HG02610 (cell line): ENCODE measurements around the gene TBC1D10A.

ENCODE experiments used
- ATAC-seq: cut with Tn5 transposase; IDR thresholded peaks from one replicate; pipeline ENCODE4 v1.9.1; 2021; ENCODE audit warnings: mild to moderate bottlenecking, moderate library complexity; ENCODE audit not compliant: unreplicated experiment

The TBC1D10A gene

DNA sequence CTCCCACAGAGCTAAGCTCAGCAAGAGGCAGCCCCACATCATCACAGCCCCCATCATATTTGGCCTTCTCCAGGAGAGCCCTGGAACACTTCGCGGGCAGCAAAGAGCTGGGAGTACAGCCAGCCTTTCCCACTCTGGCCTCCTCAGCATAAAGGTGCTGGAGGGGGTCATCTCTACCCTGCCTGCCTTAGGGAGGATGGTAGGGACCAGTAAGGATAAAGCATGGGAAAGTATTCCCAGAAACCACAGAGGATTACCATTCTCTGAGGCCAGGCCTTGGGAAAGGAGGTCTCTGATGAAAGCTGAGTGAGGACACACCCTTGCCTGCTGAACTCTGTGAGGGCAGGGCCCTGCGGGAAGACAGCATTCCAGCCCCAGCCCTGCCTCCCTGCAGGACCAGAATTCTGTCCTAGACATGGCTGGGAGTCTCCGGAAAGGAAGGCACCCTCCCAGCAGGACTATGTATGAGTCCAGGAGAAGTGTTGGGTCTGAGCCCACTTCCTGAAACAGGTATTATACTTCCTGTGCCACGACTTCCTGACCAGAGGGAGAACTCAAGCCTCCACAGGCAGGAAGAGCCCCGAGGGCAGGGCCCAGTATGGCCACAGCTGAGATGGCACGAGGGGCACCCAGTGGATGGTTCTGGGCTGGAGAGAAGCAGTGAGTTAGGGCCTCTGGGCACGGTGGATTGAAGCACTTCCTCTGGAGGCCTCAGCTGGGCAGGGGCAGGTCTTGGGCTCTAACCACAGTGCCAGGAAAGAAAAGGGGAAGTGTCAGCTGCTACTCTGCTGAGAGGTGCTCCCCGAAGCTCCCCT lies 24.5 kb downstream of the TBC1D10A start:
- no peak for ATAC-seq

DNA sequence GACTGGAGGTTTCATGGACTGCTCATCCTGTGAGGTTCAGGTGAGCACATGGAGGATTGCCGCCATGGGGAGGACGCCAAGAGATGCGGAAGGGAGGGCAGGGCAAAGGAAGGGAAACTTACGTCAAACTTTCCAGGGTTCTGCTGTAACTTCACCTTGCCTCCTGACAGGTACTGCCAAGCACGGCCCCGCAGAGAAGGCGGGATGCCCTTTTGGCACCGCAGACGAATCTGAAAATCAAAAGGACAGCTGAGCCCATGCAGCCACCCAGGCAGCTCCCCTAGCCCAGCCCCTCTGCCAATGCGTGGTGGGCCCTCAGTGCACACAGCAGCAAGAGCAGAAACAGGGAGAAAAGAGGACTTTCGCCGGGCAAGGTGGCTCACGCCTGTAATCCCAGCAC lies 27.4 kb downstream of the TBC1D10A start:
- no peak for ATAC-seq

DNA sequence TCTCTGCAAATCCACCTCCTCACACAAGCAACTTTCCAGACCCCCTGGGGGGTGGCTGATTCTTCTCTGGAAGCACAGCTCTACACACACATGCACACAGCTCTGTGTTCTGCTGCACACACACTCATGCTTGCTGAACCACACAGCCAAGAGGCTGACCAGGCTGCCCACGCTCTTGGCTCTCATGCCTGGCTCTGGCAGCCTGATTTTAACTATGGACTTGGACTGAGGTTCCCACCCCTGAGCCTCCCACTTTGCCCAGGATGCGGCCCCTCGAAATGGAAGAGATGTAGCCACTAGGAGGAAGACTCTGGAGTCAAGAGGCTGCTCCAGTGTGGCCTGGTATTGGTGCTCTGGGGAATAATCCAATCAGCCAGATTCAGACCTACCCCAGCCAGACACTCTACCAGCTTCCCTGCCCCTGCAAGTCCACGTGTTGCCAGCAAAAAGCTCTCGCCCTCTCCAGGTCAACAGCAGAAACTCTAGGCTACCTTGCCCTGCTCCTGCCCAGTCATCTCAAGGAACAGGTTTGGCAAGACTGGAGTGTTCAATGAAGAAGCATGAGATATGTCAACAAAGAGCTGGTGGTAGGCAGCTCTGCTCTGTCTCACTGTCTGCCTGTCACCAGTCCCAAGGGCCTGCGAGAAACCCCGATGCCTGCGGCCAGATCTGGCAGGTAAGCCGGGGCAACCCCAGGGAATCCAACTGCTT lies 28.6 kb downstream of the TBC1D10A start:
- no peak for ATAC-seq

DNA sequence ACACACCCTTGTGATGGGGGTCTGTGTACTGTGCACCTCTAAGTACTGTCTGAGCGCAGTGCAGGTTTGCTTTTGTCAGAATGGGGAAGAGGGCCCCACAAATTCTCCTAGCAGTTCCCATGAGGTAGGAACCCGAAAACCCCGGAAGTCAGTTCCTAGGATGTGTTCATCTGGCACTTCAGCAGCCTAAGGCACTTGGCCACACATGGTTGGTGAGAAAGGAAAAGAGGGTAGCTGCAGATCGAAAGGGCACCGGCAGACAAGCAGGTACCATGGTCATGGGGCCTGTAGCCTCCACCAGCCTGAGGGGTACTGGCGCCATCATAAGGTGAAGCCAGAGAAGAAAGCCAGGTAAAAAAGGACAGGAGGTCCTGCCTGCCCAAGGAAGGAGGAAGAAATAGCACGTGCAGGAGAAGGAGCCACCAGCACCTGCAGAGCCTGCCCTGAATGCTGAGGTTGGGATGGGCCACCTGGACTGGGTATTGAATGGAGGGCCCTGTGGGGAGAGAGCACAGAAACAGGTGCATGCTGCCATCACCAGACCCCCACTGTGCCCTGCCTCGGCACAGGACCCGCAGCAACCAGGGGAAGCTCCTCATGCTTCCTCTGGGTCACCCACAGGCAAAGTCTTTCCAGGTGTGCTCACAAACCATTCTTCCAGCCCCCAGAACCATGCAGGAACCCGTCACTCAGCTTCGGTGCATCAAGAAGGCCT lies 29.3 kb downstream of the TBC1D10A start:
- no peak for ATAC-seq

DNA sequence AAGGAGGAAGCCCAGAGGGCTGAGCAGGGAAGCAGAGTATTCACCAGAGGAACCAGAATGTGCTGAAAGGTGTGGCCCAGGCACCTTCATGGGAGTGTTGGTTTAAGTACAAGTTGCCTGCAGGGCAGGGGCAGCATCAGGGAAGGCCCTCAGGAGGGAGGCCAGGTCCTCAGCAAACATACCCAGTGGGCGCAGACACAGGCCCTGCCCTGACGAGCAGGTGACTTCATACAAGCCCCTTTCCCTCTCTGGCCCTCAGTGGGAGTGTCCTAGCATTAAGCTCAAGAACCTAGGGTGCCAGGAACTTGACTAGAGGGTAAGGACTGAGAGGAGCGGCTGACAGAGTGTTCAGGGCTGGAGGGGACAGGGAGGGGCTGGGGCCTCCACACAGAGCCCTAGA lies 29.9 kb downstream of the TBC1D10A start:
- ATAC-seq: no peak

DNA sequence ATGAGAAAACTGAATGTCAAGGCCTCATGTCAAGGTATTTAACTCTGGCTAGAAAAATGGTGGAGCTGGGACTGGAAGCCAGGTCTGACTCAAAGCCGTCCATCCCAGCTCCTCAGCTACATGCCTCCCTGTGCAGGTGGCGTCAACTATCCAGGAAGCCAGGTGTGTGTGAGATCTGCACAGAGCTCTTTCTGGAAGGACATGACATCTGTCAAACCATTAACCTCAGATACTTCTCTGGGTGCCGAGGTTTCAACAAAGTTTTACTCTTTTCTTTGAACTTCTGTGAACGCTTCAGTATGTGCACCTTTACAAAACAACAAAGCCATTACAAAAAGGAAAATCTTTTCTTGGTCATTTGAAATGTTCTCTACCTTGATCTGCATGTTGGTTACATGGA lies 30.4 kb downstream of the TBC1D10A start:
- ATAC-seq: no peak

DNA sequence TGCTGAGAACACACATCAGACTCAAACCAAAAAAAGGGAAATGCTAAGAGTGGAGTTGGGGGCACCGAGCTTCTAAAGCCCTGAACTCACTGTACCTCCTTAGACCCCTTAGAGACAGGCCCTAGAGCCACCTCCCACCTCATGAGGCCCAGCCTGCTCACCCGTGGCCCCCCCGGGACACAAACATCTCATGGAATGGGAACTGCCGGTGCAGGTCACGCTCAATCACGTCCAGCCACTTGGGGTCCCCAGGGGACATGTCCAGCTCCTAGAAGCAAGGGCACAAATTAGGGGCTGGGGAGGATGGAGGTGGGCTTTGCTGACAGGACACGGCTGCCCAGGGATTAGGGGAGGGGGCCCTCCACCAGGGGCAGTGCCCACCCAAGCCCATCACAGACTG lies 31.2 kb downstream of the TBC1D10A start:
- no peak for ATAC-seq

DNA sequence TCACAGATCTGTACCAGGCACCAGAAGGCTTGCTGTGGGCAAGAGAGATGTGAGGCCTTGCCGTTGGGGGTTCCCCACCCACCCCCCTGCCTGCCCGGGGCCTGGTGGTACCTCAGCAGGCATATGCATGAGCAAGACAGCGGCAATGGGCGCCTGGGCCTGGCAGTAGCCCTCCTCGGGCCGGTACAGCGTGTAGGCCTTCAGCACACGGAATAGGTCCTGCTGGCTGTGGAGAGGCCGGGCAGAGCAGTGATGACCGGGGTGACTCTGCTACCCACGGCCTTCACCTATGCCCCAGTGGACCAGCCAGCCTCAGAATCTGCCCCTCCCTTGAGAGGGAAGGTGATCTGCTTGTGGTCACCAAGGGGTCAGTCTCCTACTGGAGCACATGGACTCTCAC lies 31.9 kb downstream of the TBC1D10A start:
- ATAC-seq: no peak

DNA sequence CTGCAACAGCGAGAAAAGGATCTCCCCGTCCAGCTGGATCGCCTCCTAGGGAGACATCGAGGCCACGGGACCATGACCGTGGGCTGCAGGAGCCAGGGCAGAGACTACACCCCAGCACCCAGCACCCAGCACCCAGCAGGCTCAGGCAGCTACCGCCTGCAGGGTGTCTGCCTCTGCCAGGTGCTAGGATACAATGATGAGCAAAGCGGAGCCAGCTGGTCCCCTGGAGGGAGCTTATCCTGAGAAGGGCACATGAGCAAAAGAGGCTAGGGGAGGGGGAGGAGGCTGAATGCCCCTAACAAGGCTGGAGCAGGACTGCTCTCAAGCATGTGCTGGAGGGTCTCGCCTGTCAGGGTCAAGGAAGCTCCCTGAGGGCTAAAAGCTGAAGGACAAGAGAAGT lies 32.7 kb downstream of the TBC1D10A start:
- no peak for ATAC-seq

DNA sequence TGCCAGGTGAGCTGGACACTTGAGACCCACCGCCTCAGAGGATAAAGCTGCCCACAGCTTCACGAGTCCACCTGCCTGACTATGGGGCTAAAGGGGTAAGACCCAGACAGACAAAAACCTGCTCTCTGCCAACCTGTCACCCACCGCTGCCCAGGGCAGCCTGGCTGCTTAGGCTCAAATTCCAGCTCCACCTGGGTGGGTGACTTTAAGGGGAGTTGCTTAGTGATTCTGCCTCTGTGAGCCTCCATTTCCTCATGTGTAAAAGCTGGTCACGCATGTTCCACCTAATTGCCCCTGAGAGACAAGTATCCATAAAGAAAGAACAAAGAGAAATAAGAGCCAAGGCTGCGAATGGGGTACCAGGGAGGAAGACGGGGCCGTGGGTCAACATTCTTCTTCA lies 33.7 kb downstream of the TBC1D10A start:
- ATAC-seq: no peak

DNA sequence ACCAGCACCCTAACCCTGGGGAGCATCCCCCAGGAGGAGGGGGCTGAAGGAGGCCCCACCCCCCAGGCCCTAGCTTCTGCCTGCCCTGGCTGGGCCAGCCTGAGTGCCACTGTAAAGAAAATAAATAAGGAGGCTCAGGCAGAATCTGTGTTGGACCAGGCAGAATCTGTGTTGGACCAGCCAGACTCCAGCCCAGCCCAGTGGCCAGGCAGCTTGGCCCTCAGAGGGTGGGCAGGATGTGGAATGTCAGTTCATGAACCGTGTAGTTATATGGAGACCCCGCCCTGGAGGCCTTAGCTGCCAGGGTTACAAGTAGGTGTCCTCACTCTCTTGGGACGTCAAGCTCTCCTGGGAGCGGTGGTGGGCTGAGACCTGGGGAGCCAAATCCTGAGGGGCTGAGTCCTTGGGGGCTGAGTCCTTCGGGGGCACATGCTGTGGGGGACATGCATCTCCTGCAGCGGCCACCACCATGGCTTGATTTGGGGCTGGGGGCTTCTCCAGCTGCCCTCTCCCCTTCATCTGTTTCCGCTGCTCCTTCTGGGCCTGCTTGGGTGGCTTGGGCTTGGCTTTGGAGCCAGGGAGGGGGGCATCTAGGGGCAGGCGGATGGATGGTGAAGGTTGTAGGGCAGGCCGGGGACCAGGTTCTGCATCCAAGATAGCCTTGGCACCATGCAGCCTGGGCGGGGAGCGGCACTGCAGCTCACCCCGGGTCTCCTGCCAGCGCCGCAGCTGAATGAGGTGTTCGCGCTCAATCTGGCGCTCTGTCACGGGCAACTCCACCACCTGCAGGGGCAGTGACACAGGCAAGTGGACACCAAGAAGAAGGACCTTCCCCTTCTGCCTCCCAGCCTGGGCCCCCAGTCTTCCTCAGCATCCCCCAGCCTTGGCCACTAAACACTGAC lies 34.4 kb downstream of the TBC1D10A start:
- ATAC-seq: no peak

DNA sequence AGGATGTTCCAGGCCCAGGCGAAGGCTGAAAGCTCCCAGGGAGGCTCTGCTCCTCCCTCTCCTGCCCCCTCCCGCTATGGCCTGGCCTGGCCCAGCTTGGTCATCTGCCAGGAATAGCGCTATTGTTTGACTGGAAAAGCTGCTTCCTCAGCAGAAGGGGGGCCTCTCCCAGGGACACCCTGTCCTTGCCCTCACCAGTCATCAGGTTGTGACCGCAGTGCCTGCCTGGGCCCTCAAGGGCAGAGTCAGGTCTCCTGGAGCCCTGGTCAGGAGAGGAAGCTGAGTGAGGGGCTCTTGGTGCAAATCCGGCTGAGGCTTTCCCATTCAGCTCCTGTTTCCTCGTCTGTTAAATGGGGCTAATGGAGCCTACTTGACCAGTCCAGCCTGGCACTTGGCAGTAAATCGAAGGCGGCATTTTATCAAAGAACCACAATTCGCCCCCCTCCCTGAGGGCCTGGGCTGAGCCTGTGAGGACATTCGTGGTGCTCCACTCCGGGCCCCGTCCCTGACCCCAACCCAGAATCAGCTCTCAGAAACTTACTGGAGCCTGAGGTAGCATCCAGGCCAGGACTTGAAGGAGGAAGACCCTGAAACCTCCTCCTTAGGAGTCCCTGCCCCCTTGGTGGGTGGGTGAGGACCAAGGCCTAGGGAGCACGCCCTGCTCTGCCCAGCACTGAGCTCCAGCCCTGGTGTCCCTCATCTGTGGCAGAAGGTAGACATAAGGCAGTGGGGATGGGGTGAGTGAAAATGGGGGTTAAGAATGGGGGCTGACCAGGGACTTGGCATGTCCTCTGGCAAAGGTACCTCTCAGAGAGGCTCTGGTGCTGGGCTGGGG lies 35.5 kb downstream of the TBC1D10A start:
- ATAC-seq: no peak

DNA sequence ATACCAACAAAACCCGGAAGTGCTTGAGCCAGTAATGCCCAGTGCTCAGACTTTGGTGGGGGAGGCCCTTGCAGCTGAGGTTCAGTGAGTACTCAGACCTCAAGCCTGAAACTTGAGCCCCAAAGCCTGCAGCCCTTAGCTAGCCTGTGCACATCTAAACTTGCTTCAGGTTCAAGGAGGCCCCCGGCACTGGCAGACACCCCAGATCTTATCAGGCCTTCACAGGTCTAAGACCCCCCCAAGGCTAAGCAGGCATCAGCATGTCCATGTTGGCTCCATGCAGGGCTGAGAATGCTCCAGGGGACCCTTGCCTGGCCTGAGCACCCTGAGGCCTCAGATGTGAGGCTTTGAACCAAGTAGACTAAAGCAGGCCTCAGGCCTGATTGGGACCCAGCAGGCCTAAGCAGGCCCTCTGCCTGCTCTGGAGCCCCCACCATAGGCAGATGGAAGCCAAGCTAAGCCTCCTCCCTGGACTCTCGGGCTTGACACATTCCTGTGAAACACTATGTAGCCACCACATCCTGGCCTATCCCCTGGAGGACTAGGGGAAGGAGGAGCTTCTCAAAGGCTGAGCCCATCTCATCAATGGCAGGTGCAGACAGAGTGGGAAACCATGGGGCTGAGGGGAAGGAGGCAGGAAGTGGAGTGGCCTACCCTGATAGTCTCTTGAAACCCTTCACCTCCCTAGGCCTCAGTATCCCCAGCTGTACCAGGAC lies 36.2 kb downstream of the TBC1D10A start:
- no peak for ATAC-seq

DNA sequence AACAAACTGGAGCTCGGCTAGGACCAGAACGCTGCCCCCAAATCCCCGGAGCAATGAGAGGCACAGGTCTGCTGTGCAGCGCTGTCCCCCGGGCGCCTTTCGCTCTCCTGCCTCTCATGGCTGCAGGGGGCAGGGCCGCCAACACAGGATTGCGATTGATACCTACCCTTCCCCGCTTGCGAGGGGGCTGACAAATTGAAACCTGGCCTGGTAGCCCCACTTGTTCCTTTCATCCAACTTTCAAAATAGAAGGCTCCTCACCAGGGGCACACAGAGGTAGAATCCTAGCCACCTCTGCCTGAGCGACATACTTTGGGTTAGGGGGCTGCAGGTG lies 36.8 kb downstream of the TBC1D10A start:
- peak; percentile 12 for ATAC-seq

DNA sequence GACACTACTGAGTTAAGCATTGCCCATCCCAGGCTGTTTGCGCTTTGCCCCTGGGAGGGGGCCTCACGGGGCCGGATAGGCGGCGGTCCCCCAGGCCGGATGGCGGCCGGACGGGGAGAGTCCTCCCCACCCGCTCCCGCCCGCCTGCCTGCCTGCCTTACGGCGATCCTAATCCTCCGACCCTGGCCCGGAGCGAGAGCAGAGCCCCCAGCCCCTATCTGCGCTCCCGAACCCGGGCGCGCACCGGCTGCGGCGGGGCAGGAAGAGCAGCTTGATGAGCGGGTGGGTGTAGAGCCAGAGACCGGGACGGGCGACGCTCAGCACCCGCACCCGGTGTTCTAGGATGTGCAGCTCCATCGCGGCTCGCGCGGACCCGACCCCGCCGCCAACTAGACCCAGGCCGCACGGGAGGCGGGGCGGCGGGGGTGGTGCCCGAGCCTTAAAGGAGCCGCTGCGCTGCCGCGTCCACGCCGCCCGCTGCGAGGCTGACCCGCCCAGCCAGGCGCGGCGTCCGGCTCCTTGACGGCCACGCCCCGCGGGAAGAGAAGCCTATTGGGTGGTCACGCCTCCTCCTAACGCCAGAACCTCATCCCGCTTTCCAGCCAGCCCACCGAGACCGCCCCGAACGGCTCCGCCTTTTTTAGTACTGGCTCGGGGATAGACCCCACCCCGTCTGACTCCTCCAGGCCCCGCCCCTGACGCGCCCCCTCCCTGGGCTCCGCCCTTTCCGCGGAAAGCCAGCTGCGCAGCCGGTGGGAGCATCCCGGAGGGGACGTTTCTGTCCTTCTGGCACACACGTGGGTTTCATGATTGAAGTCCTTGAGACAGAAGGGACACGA lies 37.4 kb downstream of the TBC1D10A start, which contains the start of gene CASTOR1:
Gene CASTOR1 (minus strand): TSS at position 365 of the 839 bp plus-strand sequence. CDS start 8 bp downstream, at position 357.
- peak; percentile 70 for ATAC-seq

DNA sequence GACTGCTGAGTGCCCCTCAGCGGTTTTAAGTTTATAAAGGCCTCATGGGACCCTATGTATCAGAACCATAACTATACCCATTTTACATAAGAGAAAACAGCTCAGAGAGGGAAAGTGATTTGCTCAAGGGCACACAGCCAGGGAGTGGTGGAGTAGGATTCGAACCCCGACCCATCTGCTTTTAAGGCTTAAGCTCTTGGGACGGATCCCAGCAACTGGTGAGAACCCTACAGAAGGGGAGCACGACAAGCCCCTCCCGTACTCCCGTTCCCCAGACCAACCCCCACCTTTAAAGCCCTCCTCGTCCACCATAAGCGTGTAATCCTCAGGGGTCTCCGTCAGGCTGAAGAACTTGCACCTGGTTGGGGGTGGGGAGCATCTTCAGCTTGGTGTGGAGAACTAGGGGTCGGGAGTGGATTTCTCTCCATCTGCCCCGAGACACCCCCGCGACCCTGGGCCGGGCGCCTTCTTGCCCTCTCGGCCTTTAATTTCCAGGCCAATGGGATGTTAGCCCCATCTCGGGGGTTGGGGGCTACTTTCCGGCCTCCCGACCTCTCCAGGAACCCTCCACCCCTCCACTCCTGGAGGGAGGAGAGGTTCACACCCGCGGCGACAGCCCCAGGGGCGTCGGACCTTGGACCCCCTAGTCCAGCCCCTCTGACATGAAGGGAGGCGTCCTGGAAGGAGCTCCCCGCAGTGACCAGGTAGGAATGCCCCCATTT lies 38.2 kb downstream of the TBC1D10A start:
- no peak for ATAC-seq

DNA sequence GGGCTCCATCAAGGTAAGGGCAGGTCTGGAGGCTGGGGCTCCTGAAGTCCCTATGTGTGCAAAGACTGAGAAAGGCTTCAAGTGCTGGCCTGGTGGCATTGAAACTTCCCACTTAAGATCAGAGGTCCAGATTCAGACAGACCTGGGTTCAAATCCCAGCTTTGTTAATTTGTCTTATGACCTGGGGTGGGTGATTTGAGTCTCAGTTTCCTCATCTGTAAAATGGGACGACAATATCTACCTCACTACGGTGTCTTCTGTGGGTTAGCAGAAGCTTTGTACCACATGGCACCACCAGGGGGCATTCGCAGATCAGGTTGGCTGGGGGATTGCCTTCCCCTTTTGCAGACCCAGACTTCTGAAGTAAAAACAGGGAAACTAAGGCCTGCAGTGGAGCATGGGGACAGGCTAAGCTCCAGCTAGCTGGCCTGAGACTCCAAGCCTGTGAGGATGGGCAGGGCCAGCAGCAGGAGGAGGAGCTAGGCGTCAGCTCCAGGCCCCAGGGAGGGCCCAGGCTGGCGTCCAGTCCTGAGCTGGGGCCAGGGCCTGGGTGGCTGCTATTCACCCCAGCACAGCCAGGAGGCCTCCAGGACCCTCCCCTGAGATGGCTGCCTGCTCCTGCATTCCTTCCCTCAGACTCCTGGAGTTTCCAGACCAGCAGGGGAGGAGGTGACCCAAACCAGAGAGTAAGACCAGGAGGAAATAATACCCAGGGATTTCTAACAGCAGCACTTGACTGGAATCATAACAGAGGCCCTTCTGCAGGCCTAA lies 38.9 kb downstream of the TBC1D10A start:
- ATAC-seq: no peak
